ENCODE results near the gene ADGRD1. TPM values are rescaled to one million over a fixed set of nuclear protein-coding genes. Genes with fewer than 3 reads are reported as not detected.

Gene ADGRD1
- total RNA-seq, 2 experiments from 2014 or later, result 0.27 to 0.65 TPM

- Mint-ChIP-seq H3K36me3 (ENCODE audit: low read depth) (no peaks in the 10 kb centered on the region), H3K9me3 (no peaks in the 10 kb centered on the region), H3K27me3 (no peaks in the 10 kb centered on the region), H3K4me3 (no peak overlapping the region), H3K4me1 (ENCODE audit: low read depth) (no peaks in the 10 kb centered on the region), H3K27ac (no peak overlapping the region)
- DNase-seq (no peak), ATAC-seq (no peak)
- POLR2A ChIA-PET, result no interaction called here
- TF ChIP-seq, protein P1, sequence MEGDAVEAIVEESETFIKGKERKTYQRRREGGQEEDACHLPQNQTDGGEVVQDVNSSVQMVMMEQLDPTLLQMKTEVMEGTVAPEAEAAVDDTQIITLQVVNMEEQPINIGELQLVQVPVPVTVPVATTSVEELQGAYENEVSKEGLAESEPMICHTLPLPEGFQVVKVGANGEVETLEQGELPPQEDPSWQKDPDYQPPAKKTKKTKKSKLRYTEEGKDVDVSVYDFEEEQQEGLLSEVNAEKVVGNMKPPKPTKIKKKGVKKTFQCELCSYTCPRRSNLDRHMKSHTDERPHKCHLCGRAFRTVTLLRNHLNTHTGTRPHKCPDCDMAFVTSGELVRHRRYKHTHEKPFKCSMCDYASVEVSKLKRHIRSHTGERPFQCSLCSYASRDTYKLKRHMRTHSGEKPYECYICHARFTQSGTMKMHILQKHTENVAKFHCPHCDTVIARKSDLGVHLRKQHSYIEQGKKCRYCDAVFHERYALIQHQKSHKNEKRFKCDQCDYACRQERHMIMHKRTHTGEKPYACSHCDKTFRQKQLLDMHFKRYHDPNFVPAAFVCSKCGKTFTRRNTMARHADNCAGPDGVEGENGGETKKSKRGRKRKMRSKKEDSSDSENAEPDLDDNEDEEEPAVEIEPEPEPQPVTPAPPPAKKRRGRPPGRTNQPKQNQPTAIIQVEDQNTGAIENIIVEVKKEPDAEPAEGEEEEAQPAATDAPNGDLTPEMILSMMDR (IDR thresholded peaks at IDR 0.05), result no peak
- CTCF ChIA-PET, result no interaction called here
- intact Hi-C loops (cut with micrococcal nuclease), result no loop called here
Observed at GRCh38 chr12:131011165-131012079, 57.7 kb downstream of the ADGRD1 start.

GRCh38 chr12:131012279-131013069, 58.8 kb downstream of the ADGRD1 start:
- H3K36me3 Mint-ChIP-seq (ENCODE audit: low read depth), result no peaks in the 10 kb centered on the region
- CTCF ChIA-PET, result no interaction called here
- H3K4me3 Mint-ChIP-seq, result no peak overlapping the region
- H3K9me3 Mint-ChIP-seq, result no peaks in the 10 kb centered on the region
- DNase-seq, result no peak
- ATAC-seq, result no peak
- H3K27me3 Mint-ChIP-seq, result no peaks in the 10 kb centered on the region
- H3K4me1 Mint-ChIP-seq (ENCODE audit: low read depth), result no peaks in the 10 kb centered on the region
- POLR2A ChIA-PET, result no interaction called here
- intact Hi-C loops (cut with micrococcal nuclease), result no loop called here
- TF ChIP-seq, protein P1 (IDR thresholded peaks at IDR 0.05), result no peak
- H3K27ac Mint-ChIP-seq, result no peak overlapping the region

DNA sequence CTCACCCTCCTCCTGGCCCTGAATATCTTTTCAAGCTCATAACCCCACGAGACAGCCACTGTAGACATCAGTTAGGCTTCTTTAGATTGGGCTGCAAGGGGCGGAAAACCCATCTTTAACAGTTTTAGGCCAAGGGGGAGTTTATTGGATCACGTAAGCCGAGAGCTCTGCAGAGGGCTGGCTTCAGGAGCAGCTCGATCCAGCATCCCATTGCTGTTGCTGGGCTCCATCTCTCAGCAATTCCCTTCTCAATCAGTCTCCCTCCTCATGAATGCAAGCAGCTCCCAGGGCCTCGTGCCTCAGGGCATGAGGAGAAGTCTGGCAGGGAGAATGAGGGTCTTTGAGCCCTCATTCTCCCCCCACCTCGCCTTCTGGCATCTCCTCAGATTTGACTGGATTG, 59.4 kb downstream of the ADGRD1 start:
- Mint-ChIP-seq H3K27ac (no peak overlapping the region), H3K9me3 (no peaks in the 10 kb centered on the region), H3K36me3 (ENCODE audit: low read depth) (no peaks in the 10 kb centered on the region), H3K4me1 (ENCODE audit: low read depth) (no peaks in the 10 kb centered on the region), H3K4me3 (no peak overlapping the region), H3K27me3 (no peaks in the 10 kb centered on the region)
- DNase-seq, result no peak
- ChIA-PET POLR2A (no interaction called here), CTCF (no interaction called here)
- intact Hi-C loops (cut with micrococcal nuclease), result no loop called here
- TF ChIP-seq, protein P1 (IDR thresholded peaks at IDR 0.05), result no peak
- no peak for ATAC-seq

DNA sequence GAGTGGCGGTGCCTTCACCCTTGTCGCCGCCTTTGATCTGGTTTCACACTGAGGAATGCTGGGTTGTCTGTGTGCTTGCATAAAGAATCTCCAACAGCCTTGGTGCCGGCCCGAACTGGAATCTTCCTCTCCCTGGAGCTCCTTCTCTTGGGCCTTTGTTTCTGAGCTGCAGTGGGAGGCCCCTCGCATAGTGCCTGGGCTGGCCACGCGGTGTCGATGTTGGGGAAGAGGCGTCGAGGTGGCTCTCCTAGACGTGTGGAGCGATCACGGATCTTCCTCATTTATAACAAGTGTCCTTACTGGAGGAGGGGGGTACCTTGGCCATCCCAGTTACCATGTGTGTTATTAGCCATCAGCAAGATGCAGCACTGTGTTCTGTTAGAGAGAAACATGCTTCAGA, 60.6 kb downstream of the ADGRD1 start:
- H3K27ac Mint-ChIP-seq, result no peak overlapping the region
- no peaks in the 10 kb centered on the region for H3K9me3 Mint-ChIP-seq
- H3K4me1 Mint-ChIP-seq (ENCODE audit: low read depth), result no peaks in the 10 kb centered on the region
- POLR2A ChIA-PET, result no interaction called here
- no peaks in the 10 kb centered on the region for H3K27me3 Mint-ChIP-seq
- TF ChIP-seq, protein P1 (IDR thresholded peaks at IDR 0.05), result no peak
- no peak for ATAC-seq
- CTCF ChIA-PET, result no interaction called here
- intact Hi-C loops (cut with micrococcal nuclease), result no loop called here
- H3K36me3 Mint-ChIP-seq (ENCODE audit: low read depth), result no peaks in the 10 kb centered on the region
- DNase-seq, result no peak
- H3K4me3 Mint-ChIP-seq, result no peak overlapping the region
